ENCODE measurements around the gene HOXA5. TPM values are rescaled to one million over a fixed set of nuclear protein-coding genes. Genes with fewer than 3 reads are reported as not detected.
A peak's percentile ranks its signal among the peaks of the same experiment; 100 is the strongest.

Gene HOXA5
- total RNA-seq, 1 donor from 2014 or later = 3.2 TPM

- no peak for DNase-seq (ENCODE audit: low read depth, low spot score)
Measured at GRCh38 chr7:27169658-27170425, 26.4 kb upstream of the HOXA5 start.

GRCh38 chr7:27168265-27168947, 24.9 kb upstream of the HOXA5 start:
- Mint-ChIP-seq H3K4me1 (peaks cover 18% of the 10 kb centered on the region), H3K36me3 (ENCODE audit: low read depth) (peaks cover 9% of the 10 kb centered on the region), H3K4me3 (peak overlapping the region; percentile 54), H3K9me3 (no peaks in the 10 kb centered on the region), H3K27ac (ENCODE audit: unreplicated experiment) (no peak overlapping the region), H3K27me3 (ENCODE audit: low read depth) (peaks cover 96% of the 10 kb centered on the region)
- TF ChIP-seq CTCF (conservative IDR thresholded peaks at IDR 0.05) = no peak
- DNase-seq (ENCODE audit: low read depth, low spot score) = no peak

More at GRCh38 chr7:27169658-27170425, 26.4 kb upstream of the HOXA5 start:
- Mint-ChIP-seq H3K4me3 (peak overlapping the region; percentile 62), H3K27ac (ENCODE audit: unreplicated experiment) (no peak overlapping the region), H3K36me3 (ENCODE audit: low read depth) (peaks cover 5% of the 10 kb centered on the region), H3K4me1 (peaks cover 13% of the 10 kb centered on the region), H3K27me3 (ENCODE audit: low read depth) (peaks cover 92% of the 10 kb centered on the region), H3K9me3 (no peaks in the 10 kb centered on the region)
- TF ChIP-seq CTCF (conservative IDR thresholded peaks at IDR 0.05) = no peak

- Mint-ChIP-seq H3K4me3 (peak overlapping the region; percentile 54), H3K9me3 (no peaks in the 10 kb centered on the region), H3K4me1 (peaks cover 18% of the 10 kb centered on the region), H3K27me3 (ENCODE audit: low read depth) (peaks cover 98% of the 10 kb centered on the region), H3K27ac (ENCODE audit: unreplicated experiment) (no peak overlapping the region), H3K36me3 (ENCODE audit: low read depth) (peaks cover 9% of the 10 kb centered on the region)
- TF ChIP-seq CTCF (conservative IDR thresholded peaks at IDR 0.05) = no peak
- DNase-seq (ENCODE audit: low read depth, low spot score) = no peak
Measured at GRCh38 chr7:27167916-27168264, 24.4 kb upstream of the HOXA5 start.

GRCh38 chr7:27166531-27167505, 23.3 kb upstream of the HOXA5 start:
- Mint-ChIP-seq H3K36me3 (ENCODE audit: low read depth) (peaks cover 7% of the 10 kb centered on the region), H3K4me3 (peak overlapping the region; percentile 54), H3K9me3 (no peaks in the 10 kb centered on the region), H3K27me3 (ENCODE audit: low read depth) (peaks cover 98% of the 10 kb centered on the region), H3K4me1 (peaks cover 15% of the 10 kb centered on the region), H3K27ac (ENCODE audit: unreplicated experiment) (no peak overlapping the region)
- TF ChIP-seq CTCF (conservative IDR thresholded peaks at IDR 0.05) = no peak
- no peak for DNase-seq (ENCODE audit: low read depth, low spot score)

GRCh38 chr7:27165996-27166530, 22.6 kb upstream of the HOXA5 start:
- no peak for DNase-seq (ENCODE audit: low read depth, low spot score)
- peak overlapping the region; percentile 58 for H3K4me3 Mint-ChIP-seq
- no peak overlapping the region for H3K27ac Mint-ChIP-seq (ENCODE audit: unreplicated experiment)
- no peak for TF ChIP-seq CTCF (conservative IDR thresholded peaks at IDR 0.05)
- H3K27me3 Mint-ChIP-seq (ENCODE audit: low read depth) = peaks cover 96% of the 10 kb centered on the region
- H3K36me3 Mint-ChIP-seq (ENCODE audit: low read depth) = peaks cover 7% of the 10 kb centered on the region
- no peaks in the 10 kb centered on the region for H3K9me3 Mint-ChIP-seq
- H3K4me1 Mint-ChIP-seq = peaks cover 10% of the 10 kb centered on the region
